OCI-LY3 (cell line): Measurements from ENCODE around the gene B3GLCT.

Source experiments
- H2AFZ ChIP-seq: fragments of 200-600, 300-600 bp; shearing (Covaris generic); 2 replicates; pipeline ENCODE4 v1.6.0; 2014; ENCODE audit warnings: antibody characterized with exemption, low read depth, low read length
- H3K27ac ChIP-seq: fragments of 200-600, 300-600 bp; sonication (generic); 2 replicates; pipeline ENCODE4 v1.5.1; 2014; ENCODE audit warnings: mild to moderate bottlenecking, low read length, moderate library complexity, mixed read lengths
- H3K27me3 ChIP-seq: fragments of 200-600, 300-600 bp; sonication (generic); 2 replicates; pipeline ENCODE4 v1.6.1; 2014; ENCODE audit warnings: low read depth, low read length, mixed read lengths
- H3K36me3 ChIP-seq: fragments of 200-600, 300-600 bp; sonication (generic); replicated peaks from 2 replicates; pipeline ENCODE3; 2014; ENCODE audit warnings: low read depth, low read length, mixed read lengths
- H3K4me1 ChIP-seq: fragments of 300-600, 200-600 bp; sonication (generic); 2 replicates; pipeline ENCODE4 v1.6.1; 2014; ENCODE audit warnings: low read length, mixed read lengths
- H3K4me2 ChIP-seq: fragments of 200-600, 300-600 bp; sonication (generic); 2 replicates; pipeline ENCODE4 v1.6.1; 2014; ENCODE audit warnings: low read length, mixed read lengths
- H3K4me3 ChIP-seq: fragments of 300-600, 200-600 bp; sonication (generic); 2 replicates; pipeline ENCODE4 v1.5.1; 2014; ENCODE audit warnings: antibody characterized with exemption, mild to moderate bottlenecking, low read length, moderate library complexity
- H3K79me2 ChIP-seq: fragments of 300-600, 200-600 bp; shearing (Covaris generic); 2 replicates; pipeline ENCODE4 v1.6.1; 2014; ENCODE audit warnings: mild to moderate bottlenecking, low read length, mixed read lengths
- H3K9ac ChIP-seq: fragments of 300-600, 200-600 bp; shearing (Covaris generic); 2 replicates; pipeline ENCODE4 v1.6.0; 2014; ENCODE audit warnings: mild to moderate bottlenecking, low read length, moderate library complexity
- H3K9me3 ChIP-seq: fragments of 200-600, 300-600 bp; shearing (Covaris generic); 2 replicates; pipeline ENCODE4 v1.6.1; 2014; ENCODE audit warnings: low read length, mixed read lengths; ENCODE audit not compliant: insufficient read depth
- H4K20me1 ChIP-seq: fragments of 200-600, 300-600 bp; sonication (generic); 2 replicates; pipeline ENCODE4 v1.6.1; 2016; ENCODE audit warnings: low read length, mixed read lengths; ENCODE audit not compliant: insufficient read depth
- CTCF ChIP-seq: fragments of 200-600, 300-600 bp; sonication (generic); IDR thresholded peaks from 2 replicates; pipeline ENCODE4 v1.5.1; 2014; ENCODE audit warnings: antibody characterized with exemption, low read length, low read depth
- EZH2phosphoT487 ChIP-seq: fragments of 200-600 bp; shearing (Covaris generic); IDR thresholded peaks from 2 replicates; pipeline ENCODE4 v1.6.1; 2018; ENCODE audit warnings: antibody characterized with exemption, mixed run types, low read depth

Gene B3GLCT

GRCh38 chr13:31242916-31243315 is 43.1 kb downstream of the B3GLCT start:
- no peaks in the 10 kb centered on the region for H3K36me3 ChIP-seq
- TF ChIP-seq EZH2phosphoT487 (no peak), CTCF (no peak)
- no peaks in the 10 kb centered on the region for H3K9me3 ChIP-seq
- H2AFZ ChIP-seq, result no peak overlapping the region
- H3K27me3 ChIP-seq, result no peaks in the 10 kb centered on the region
- H3K4me3 ChIP-seq, result no peak overlapping the region
- no peak overlapping the region for H3K9ac ChIP-seq
- no peak overlapping the region for H3K4me2 ChIP-seq
- H3K4me1 ChIP-seq, result no peaks in the 10 kb centered on the region
- no peaks in the 10 kb centered on the region for H4K20me1 ChIP-seq
- H3K79me2 ChIP-seq, result no peaks in the 10 kb centered on the region
- no peak overlapping the region for H3K27ac ChIP-seq

- Histone ChIP-seq H2AFZ (no peak overlapping the region), H3K4me2 (no peak overlapping the region), H3K4me3 (no peak overlapping the region), H4K20me1 (no peaks in the 10 kb centered on the region), H3K79me2 (no peaks in the 10 kb centered on the region), H3K4me1 (no peaks in the 10 kb centered on the region), H3K27me3 (no peaks in the 10 kb centered on the region), H3K9me3 (no peaks in the 10 kb centered on the region), H3K27ac (no peak overlapping the region), H3K9ac (no peak overlapping the region), H3K36me3 (no peaks in the 10 kb centered on the region)
- TF ChIP-seq EZH2phosphoT487, result no peak
- TF ChIP-seq CTCF, result no peak
These were observed 46.0 kb downstream of the B3GLCT start for GRCh38 chr13:31245598-31246373.

GRCh38 chr13:31246918-31247317 is 47.1 kb downstream of the B3GLCT start:
- no peak overlapping the region for H3K9ac ChIP-seq
- H3K27me3 ChIP-seq, result no peaks in the 10 kb centered on the region
- no peak overlapping the region for H3K4me2 ChIP-seq
- H3K36me3 ChIP-seq, result no peaks in the 10 kb centered on the region
- H2AFZ ChIP-seq, result no peak overlapping the region
- H3K79me2 ChIP-seq, result no peaks in the 10 kb centered on the region
- TF ChIP-seq EZH2phosphoT487 (no peak), CTCF (no peak)
- H3K27ac ChIP-seq, result no peak overlapping the region
- no peaks in the 10 kb centered on the region for H3K4me1 ChIP-seq
- no peaks in the 10 kb centered on the region for H4K20me1 ChIP-seq
- no peaks in the 10 kb centered on the region for H3K9me3 ChIP-seq
- H3K4me3 ChIP-seq, result no peak overlapping the region

- no peaks in the 10 kb centered on the region for H3K9me3 ChIP-seq
- no peak overlapping the region for H3K4me2 ChIP-seq
- H3K9ac ChIP-seq, result no peak overlapping the region
- no peak overlapping the region for H3K27ac ChIP-seq
- H4K20me1 ChIP-seq, result no peaks in the 10 kb centered on the region
- H3K79me2 ChIP-seq, result no peaks in the 10 kb centered on the region
- no peak overlapping the region for H2AFZ ChIP-seq
- H3K36me3 ChIP-seq, result no peaks in the 10 kb centered on the region
- TF ChIP-seq CTCF (no peak), EZH2phosphoT487 (no peak)
- no peak overlapping the region for H3K4me3 ChIP-seq
- H3K4me1 ChIP-seq, result no peaks in the 10 kb centered on the region
- no peaks in the 10 kb centered on the region for H3K27me3 ChIP-seq
These were observed 48.6 kb downstream of the B3GLCT start for GRCh38 chr13:31248361-31248760.
